IMR-90 (cell line): Measurements from ENCODE around the gene SOX4. TPM values are rescaled to one million over a fixed set of nuclear protein-coding genes. Genes with fewer than 3 reads are reported as not detected.

Source experiments
- ATAC-seq: fragments of 200-7000 bp; cut with Tn5 transposase; 2 replicates; pipeline ENCODE4 v1.9.1; 2020; ENCODE audit warnings: low read depth, mild to moderate bottlenecking, moderate library complexity
- Bru-seq: library from RNA; stranded (reverse); fragments of 400-500 nt; gene quantifications from one replicate; lab custom pipeline; 2021; lab: Mats Ljungman, UMichigan
- BruChase-seq, 2 experiments: library from RNA; stranded (reverse); fragments of 400-500 nt; gene quantifications; one replicate each; lab custom pipeline; 2021; lab: Mats Ljungman, UMichigan
- BruUV-seq: library from RNA; stranded (reverse); fragments of 400-500 nt; replicated peaks from 2 replicates; lab custom pipeline; 2021; lab: Mats Ljungman, UMichigan
- CTCF ChIA-PET: fragments of 300-600 bp; formaldehyde crosslinking; extraction: SDS; loops from one replicate; lab custom pipeline; 2021; ENCODE audit warnings: antibody characterized with exemption; lab: Yijun Ruan, JAX
- POLR2A ChIA-PET: fragments of 300-600 bp; sonication (Branson Sonifier 250); formaldehyde crosslinking; loops from one replicate; lab custom pipeline; 2022; ENCODE audit warnings: antibody characterized with exemption; ENCODE audit not compliant: unreplicated experiment; lab: Charles Lee
- DNase-seq: peaks from one replicate; pipeline ENCODE4 v3.0.0; 2013
- H2AFZ ChIP-seq: replicated peaks from 2 replicates; pipeline ENCODE3; 2013; ENCODE audit warnings: low read length, mild to moderate bottlenecking; ENCODE audit not compliant: poor library complexity
- H2AK5ac ChIP-seq: 2 replicates; pipeline ENCODE4 v1.6.1; 2013; ENCODE audit warnings: low read depth, low read length, inconsistent platforms
- H2AK9ac ChIP-seq: replicated peaks from 2 replicates; pipeline ENCODE3; 2013; ENCODE audit warnings: mild to moderate bottlenecking, low read depth, low read length, moderate library complexity; ENCODE audit not compliant: poor library complexity
- H2BK120ac ChIP-seq: 2 replicates; pipeline ENCODE4 v1.6.1; 2013; ENCODE audit warnings: low read depth, low read length, inconsistent platforms
- H2BK15ac ChIP-seq: 3 replicates; pipeline ENCODE4 v1.6.1; 2013; ENCODE audit warnings: low read depth, low read length, inconsistent platforms
- H2BK20ac ChIP-seq: 2 replicates; pipeline ENCODE4 v1.6.1; 2013; ENCODE audit warnings: low read depth, mild to moderate bottlenecking, inconsistent platforms, low read length, moderate library complexity
- H2BK5ac ChIP-seq: 2 replicates; pipeline ENCODE4 v1.6.1; 2013; ENCODE audit warnings: mild to moderate bottlenecking, low read depth, low read length, inconsistent platforms; ENCODE audit not compliant: poor library complexity, severe bottlenecking
- H3K14ac ChIP-seq: replicated peaks from 2 replicates; pipeline ENCODE4 v1.6.1; 2013; ENCODE audit warnings: low read depth, low read length, inconsistent platforms
- H3K18ac ChIP-seq: 2 replicates; pipeline ENCODE4 v1.6.1; 2013; ENCODE audit warnings: low read depth, low read length, control low read depth
- H3K23ac ChIP-seq: 2 replicates; pipeline ENCODE4 v1.6.1; 2013; ENCODE audit warnings: low read depth, low read length, inconsistent platforms
- H3K27ac ChIP-seq: 2 replicates; pipeline ENCODE4 v1.5.1; 2013; ENCODE audit warnings: mild to moderate bottlenecking, control low read depth, low read length; ENCODE audit not compliant: insufficient read depth
- H3K27me3 ChIP-seq: 2 replicates; pipeline ENCODE4 v1.6.1; 2013; ENCODE audit warnings: low read length; ENCODE audit not compliant: control insufficient read depth, insufficient read depth
- H3K36me3 ChIP-seq: 2 replicates; pipeline ENCODE4 v1.6.1; 2013; ENCODE audit warnings: low read length, mixed read lengths; ENCODE audit not compliant: control insufficient read depth, insufficient read depth
- H3K4ac ChIP-seq: 2 replicates; pipeline ENCODE4 v1.6.1; 2013; ENCODE audit warnings: low read depth, low read length, inconsistent platforms
- H3K4me1 ChIP-seq: 2 replicates; pipeline ENCODE4 v1.6.1; 2013; ENCODE audit warnings: low read length, mixed read lengths; ENCODE audit not compliant: control insufficient read depth, insufficient read depth
- H3K4me2 ChIP-seq: 2 replicates; pipeline ENCODE4 v1.6.1; 2013; ENCODE audit warnings: low read depth, mild to moderate bottlenecking, control low read depth, low read length, moderate library complexity
- H3K4me3 ChIP-seq: 2 replicates; pipeline ENCODE4 v1.5.1; 2013; ENCODE audit warnings: low read depth, mild to moderate bottlenecking, control low read depth, low read length, moderate library complexity; ENCODE audit not compliant: insufficient read depth
- H3K56ac ChIP-seq: 2 replicates; pipeline ENCODE4 v1.6.1; 2013; ENCODE audit warnings: low read length, inconsistent platforms; ENCODE audit not compliant: insufficient read depth; ENCODE audit errors: extremely low read depth
- H3K79me1 ChIP-seq, 2 experiments: 2 replicates each; pipeline ENCODE4 v1.6.1; 2013; ENCODE audit warnings: low read length in 2 of 2, inconsistent platforms in 1 of 2, low read depth in 1 of 2
- H3K9ac ChIP-seq: 2 replicates; pipeline ENCODE4 v1.6.1; 2013; ENCODE audit warnings: low read depth, low read length, control low read depth
- H3K9me1 ChIP-seq: 2 replicates; pipeline ENCODE4 v1.6.1; 2013; ENCODE audit warnings: low read length, inconsistent platforms; ENCODE audit not compliant: insufficient read depth
- H3K9me3 ChIP-seq: 2 replicates; pipeline ENCODE4 v1.6.1; 2013; ENCODE audit warnings: low read length; ENCODE audit not compliant: control insufficient read depth, insufficient read depth
- H4K20me1 ChIP-seq: 2 replicates; pipeline ENCODE4 v1.6.1; 2013; ENCODE audit warnings: low read length, inconsistent platforms; ENCODE audit not compliant: insufficient read depth
- H4K5ac ChIP-seq: 2 replicates; pipeline ENCODE4 v1.6.1; 2013; ENCODE audit warnings: mild to moderate bottlenecking, low read depth, low read length, control low read depth
- H4K8ac ChIP-seq, 2 experiments: 2 replicates each; pipeline ENCODE4 v1.6.1; 2013; ENCODE audit warnings: low read depth in 2 of 2, low read length in 2 of 2, control low read depth in 1 of 2, inconsistent platforms in 1 of 2
- H4K91ac ChIP-seq: 2 replicates; pipeline ENCODE4 v1.6.1; 2013; ENCODE audit warnings: low read depth, low read length, inconsistent platforms; ENCODE audit not compliant: insufficient read depth
- BHLHE40 ChIP-seq: fragments of 150-350 bp; IDR thresholded peaks from 2 replicates; pipeline ENCODE4 v1.6.1; 2016; ENCODE audit warnings: mild to moderate bottlenecking, low read depth, low read length
- CEBPB ChIP-seq: IDR thresholded peaks from 2 replicates; pipeline ENCODE4 v1.6.1; 2012; ENCODE audit warnings: low read depth, low read length, improper control_type of control experiment
- FOS ChIP-seq: fragments of 150-350 bp; IDR thresholded peaks from 2 replicates; pipeline ENCODE4 v1.6.1; 2016; ENCODE audit warnings: low read depth, low read length
- MAZ ChIP-seq: IDR thresholded peaks from 2 replicates; pipeline ENCODE4 v1.6.1; 2012; ENCODE audit warnings: low read depth, mild to moderate bottlenecking, low read length, improper control_type of control experiment, moderate library complexity, borderline replicate concordance
- NFE2L2 ChIP-seq: fragments of 150-350 bp; IDR thresholded peaks from 2 replicates; pipeline ENCODE4 v1.6.1; 2016; ENCODE audit warnings: low read depth, mild to moderate bottlenecking, low read length
- POLR2A ChIP-seq: IDR thresholded peaks from 2 replicates; pipeline ENCODE4 v1.6.1; 2012; ENCODE audit warnings: mild to moderate bottlenecking, low read depth, low read length
- RAD21 ChIP-seq: IDR thresholded peaks from 2 replicates; pipeline ENCODE4 v1.6.1; 2012; ENCODE audit warnings: low read length, improper control_type of control experiment
- RFX5 ChIP-seq: IDR thresholded peaks from 2 replicates; pipeline ENCODE4 v1.8.0; 2012; ENCODE audit warnings: low read depth, mild to moderate bottlenecking, low read length, moderate library complexity
- WGBS, 2 experiments: methylation state at CpG; one replicate each; pipeline versions ENCODE4 v1.1.5 to v1.1.7; 2013; ENCODE audit warnings: missing lambda C conversion rate in 2 of 2; ENCODE audit not compliant: insufficient read length in 1 of 2; ENCODE audit errors: extremely low coverage in 2 of 2; 5-methylcytosine and 5-hydroxymethylcytosine counted together
- dilution Hi-C: fragments of 300-500 bp; cut with HindIII; formaldehyde crosslinking; loops from one replicate; pipeline ENCODE4 v1.14.3; 2018; ENCODE audit warnings: low sequenced_read_pairs; ENCODE audit not compliant: unreplicated experiment
- in situ Hi-C: fragments of 300-500 bp; cut with MboI; formaldehyde crosslinking; loops from 3 replicates; pipeline ENCODE4 v1.14.3; 2019; ENCODE audit warnings: low sequenced_read_pairs, inconsistent platforms, mixed read lengths
- intact Hi-C: fragments of 100-400 bp; cut with micrococcal nuclease; formaldehyde crosslinking; loops from 2 replicates; pipeline ENCODE4 v1.10.0; 2022
- long read RNA-seq: library from polyadenylated mRNA; unstranded; transcript quantifications from one replicate; pipeline ENCODE4 v2.0.0, GENCODE V29; 2021; ENCODE audit not compliant: unreplicated experiment
- polyA plus RNA-seq, 3 experiments: library from polyadenylated mRNA; depleted of rRNA; stranded (reverse); fragments of >200 nt; gene quantifications; 2 replicates each; pipeline ENCODE4 v1.2.3, GENCODE V29; 2012; ENCODE audit warnings: low replicate concordance in 1 of 3
- total RNA-seq: library from RNA; depleted of rRNA; stranded (reverse); fragments of >200 nt; gene quantifications from 2 replicates; pipeline ENCODE4 v1.2.3, GENCODE V29; 2012; rRNA removed
- TF ChIP-seq, protein P1 (sequence below): fragments of 150-350 bp; IDR thresholded peaks from 2 replicates; pipeline ENCODE4 v1.6.1; 2016; ENCODE audit warnings: low read depth, mild to moderate bottlenecking, low read length, moderate library complexity, borderline replicate concordance

Gene SOX4
- total RNA-seq (4.7 and 6.4 TPM in 2 replicates), polyA plus RNA-seq (2012; rRNA removed) (4.8 and 5.4 TPM in 2 replicates), Bru-seq, nascent RNA (percentile 96 among the genes with signal in this experiment), BruChase-seq, experiment 1, labeled RNA remaining after a 6-hour chase (percentile 95 among the genes with signal in this experiment), BruChase-seq, experiment 2, labeled RNA remaining after a 2-hour chase (percentile 100 among the genes with signal in this experiment)
- polyA plus RNA-seq (2012; cell fraction: cytosol; rRNA removed): 3.1 and 5.4 TPM in 2 replicates
- 4.5 and 8.7 TPM in 2 replicates for polyA plus RNA-seq (2012; cell fraction: nucleus; rRNA removed; ENCODE audit: low replicate concordance)
- long read RNA-seq, full-length matches to known transcripts: 197 of 197 reads
- long read RNA-seq, partial matches to known transcripts: 0 of 197 reads
- long read RNA-seq, other reads (novel, unspliced or antisense): 0 of 197 reads

DNA sequence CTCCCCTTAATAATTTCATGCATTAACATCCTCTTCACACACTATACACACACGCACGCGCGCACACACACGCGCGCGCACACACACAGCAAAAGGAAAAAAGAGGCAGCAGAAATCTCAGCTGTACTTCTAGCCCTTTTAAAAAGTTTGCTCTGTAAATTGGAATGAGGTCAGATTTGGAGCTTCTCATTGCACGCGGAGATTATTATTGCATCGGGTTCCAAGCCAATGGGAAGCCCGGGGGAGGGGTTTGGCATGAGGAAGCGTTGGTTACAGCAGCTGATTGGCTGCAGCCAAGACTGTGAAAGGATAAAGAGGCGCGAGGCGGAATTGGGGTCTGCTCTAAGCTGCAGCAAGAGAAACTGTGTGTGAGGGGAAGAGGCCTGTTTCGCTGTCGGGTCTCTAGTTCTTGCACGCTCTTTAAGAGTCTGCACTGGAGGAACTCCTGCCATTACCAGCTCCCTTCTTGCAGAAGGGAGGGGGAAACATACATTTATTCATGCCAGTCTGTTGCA is at the start of gene SOX4:
Gene SOX4 (plus strand): TSS at position 340 of the 515 bp plus-strand sequence. CDS start 784 bp downstream, outside the sequence.
- Histone ChIP-seq H4K20me1 (peaks cover 25% of the 10 kb centered on the region), H3K36me3 (peaks cover 20% of the 10 kb centered on the region), H3K23ac (peak within 1 kb of the TSS; percentile 95), H2BK15ac (peak within 1 kb of the TSS; percentile 78; the same call in 2 of the 3 replicates), H2BK20ac (peak within 1 kb of the TSS; percentile 49; the same call in 1 of the 2 replicates), H4K5ac (peak within 1 kb of the TSS; percentile 11), H3K9ac (peak within 1 kb of the TSS; percentile 96), H3K9me3 (no peaks in the 10 kb centered on the region), H2BK120ac (peak within 1 kb of the TSS; percentile 87), H3K27ac (peak within 1 kb of the TSS; percentile 90), H4K91ac (peak within 1 kb of the TSS; percentile 87), H3K79me1 (peaks cover 1 to 12% of the 10 kb centered on the region in 2 experiments; a peak in 2 of 4 replicates), H3K9me1 (no peaks in the 10 kb centered on the region), H3K27me3 (no peaks in the 10 kb centered on the region), H3K4ac (peak within 1 kb of the TSS; percentile 98), H3K56ac (peak within 1 kb of the TSS; percentile 87), H2AK9ac (peak within 1 kb of the TSS; percentile 81), H4K8ac (peak within 1 kb of the TSS; percentile 80 to 87; a peak in 3 of 4 replicates), H3K4me3 (peak within 1 kb of the TSS; percentile 84), H3K18ac (peak within 1 kb of the TSS; percentile 47), H2AFZ (peak within 1 kb of the TSS; percentile 94), H3K14ac (peak within 1 kb of the TSS; percentile 97), H2AK5ac (0 out of 2 replicates have a peak within 1 kb of the TSS, but pooled peaks have one; percentile 14), H3K4me1 (no peaks in the 10 kb centered on the region), H3K4me2 (peak within 1 kb of the TSS; percentile 87), H2BK5ac (peak within 1 kb of the TSS; percentile 79)
- peak; percentile 79 for ATAC-seq
- POLR2A ChIA-PET: interaction anchor here (0.6 to 4.2 kb wide), 10 partner anchors 72 to 761 kb away, joined by 3 to 36 read pairs (median 4); no protein-coding TSS in a partner anchor
- dilution Hi-C loops (no loop called here), intact Hi-C loops (loop anchor here (2.0 to 10.0 kb wide), 6 partner anchors 393 to 1234 kb away; no protein-coding TSS in a partner anchor), in situ Hi-C loops (loop anchor here (10.0 kb wide), 1 partner anchor 551 kb away; no protein-coding TSS in a partner anchor)
- 0% methylated on average over 4 of the region's 19 CpGs; no CpG with 5 or more reads in 1 of the 2 experiments for WGBS, 2 experiments
- BruUV-seq: no TSS peak
- CTCF ChIA-PET: interaction anchor here (0.6 to 1.3 kb wide), 5 partner anchors 147 to 1853 kb away, joined by 3 to 4 read pairs (median 4); no protein-coding TSS in a partner anchor
- peak; percentile 15; the same call in 1 of the 2 replicates for TF ChIP-seq MAZ
- TF ChIP-seq CEBPB: peak; percentile 62
- TF ChIP-seq RAD21: no peak; the same call in 1 of the 2 replicates
- TF ChIP-seq, protein P1, sequence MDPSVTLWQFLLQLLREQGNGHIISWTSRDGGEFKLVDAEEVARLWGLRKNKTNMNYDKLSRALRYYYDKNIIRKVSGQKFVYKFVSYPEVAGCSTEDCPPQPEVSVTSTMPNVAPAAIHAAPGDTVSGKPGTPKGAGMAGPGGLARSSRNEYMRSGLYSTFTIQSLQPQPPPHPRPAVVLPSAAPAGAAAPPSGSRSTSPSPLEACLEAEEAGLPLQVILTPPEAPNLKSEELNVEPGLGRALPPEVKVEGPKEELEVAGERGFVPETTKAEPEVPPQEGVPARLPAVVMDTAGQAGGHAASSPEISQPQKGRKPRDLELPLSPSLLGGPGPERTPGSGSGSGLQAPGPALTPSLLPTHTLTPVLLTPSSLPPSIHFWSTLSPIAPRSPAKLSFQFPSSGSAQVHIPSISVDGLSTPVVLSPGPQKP: no peak
- TF ChIP-seq BHLHE40: peak; percentile 27; the same call in 1 of the 2 replicates
- no peak for TF ChIP-seq NFE2L2
- peak; percentile 98 for TF ChIP-seq POLR2A
- TF ChIP-seq FOS: 0 out of 2 replicates have a peak, but pooled peaks have one; percentile 17
- peak; percentile 79 for TF ChIP-seq RFX5
- DNase-seq: peak; percentile 98
